ENCODE measurements around the gene USH1G. TPM values are rescaled to one million over a fixed set of nuclear protein-coding genes. Genes with fewer than 3 reads are reported as not detected.

Gene USH1G
- total RNA-seq, 6 experiments from 2014 or later = not detected

- no peak overlapping the region for H3K27ac Mint-ChIP-seq
Measured at GRCh38 chr17:74921769-74922168, 1.3 kb downstream of the USH1G start.

GRCh38 chr17:74921026-74921681, 1.9 kb downstream of the USH1G start:
- peaks cover 29% of the 10 kb centered on the region for H3K27me3 Mint-ChIP-seq (ENCODE audit: insufficient read depth)

More at GRCh38 chr17:74921769-74922168, 1.3 kb downstream of the USH1G start:
- no peaks in the 10 kb centered on the region for H3K9me3 Mint-ChIP-seq
- TF ChIP-seq CTCF (IDR thresholded peaks at IDR 0.05) = no peak
- H3K27me3 Mint-ChIP-seq (ENCODE audit: insufficient read depth) = peaks cover 27% of the 10 kb centered on the region
- no peak overlapping the region for H3K4me3 Mint-ChIP-seq
- DNase-seq = no peak
- H3K36me3 Mint-ChIP-seq (ENCODE audit: low read depth) = no peaks in the 10 kb centered on the region
- H3K4me1 Mint-ChIP-seq (ENCODE audit: low read depth) = no peaks in the 10 kb centered on the region

GRCh38 chr17:74920642-74921025, 2.4 kb downstream of the USH1G start:
- TF ChIP-seq CTCF (IDR thresholded peaks at IDR 0.05) = no peak
- Mint-ChIP-seq H3K27me3 (ENCODE audit: insufficient read depth) (peaks cover 30% of the 10 kb centered on the region), H3K27ac (no peak overlapping the region), H3K4me1 (ENCODE audit: low read depth) (no peaks in the 10 kb centered on the region), H3K4me3 (no peak overlapping the region), H3K9me3 (no peaks in the 10 kb centered on the region), H3K36me3 (ENCODE audit: low read depth) (no peaks in the 10 kb centered on the region)
- DNase-seq = no peak

More at GRCh38 chr17:74921026-74921681, 1.9 kb downstream of the USH1G start:
- no peak overlapping the region for H3K4me3 Mint-ChIP-seq
- H3K27ac Mint-ChIP-seq = no peak overlapping the region
- no peaks in the 10 kb centered on the region for H3K4me1 Mint-ChIP-seq (ENCODE audit: low read depth)
- no peak for DNase-seq
- no peak for TF ChIP-seq CTCF (IDR thresholded peaks at IDR 0.05)
- H3K36me3 Mint-ChIP-seq (ENCODE audit: low read depth) = no peaks in the 10 kb centered on the region
- no peaks in the 10 kb centered on the region for H3K9me3 Mint-ChIP-seq

- Mint-ChIP-seq H3K4me1 (ENCODE audit: low read depth) (no peaks in the 10 kb centered on the region), H3K27me3 (ENCODE audit: insufficient read depth) (peaks cover 26% of the 10 kb centered on the region), H3K4me3 (no peak overlapping the region), H3K36me3 (ENCODE audit: low read depth) (no peaks in the 10 kb centered on the region), H3K27ac (no peak overlapping the region), H3K9me3 (no peaks in the 10 kb centered on the region)
- TF ChIP-seq CTCF (IDR thresholded peaks at IDR 0.05) = no peak
- DNase-seq = no peak
Measured at GRCh38 chr17:74920306-74920620, 2.8 kb downstream of the USH1G start.

GRCh38 chr17:74919440-74920305, 3.4 kb downstream of the USH1G start:
- Mint-ChIP-seq H3K36me3 (ENCODE audit: low read depth) (no peaks in the 10 kb centered on the region), H3K4me1 (ENCODE audit: low read depth) (no peaks in the 10 kb centered on the region), H3K27me3 (ENCODE audit: insufficient read depth) (peaks cover 22% of the 10 kb centered on the region), H3K27ac (no peak overlapping the region), H3K4me3 (no peak overlapping the region), H3K9me3 (no peaks in the 10 kb centered on the region)
- TF ChIP-seq CTCF (IDR thresholded peaks at IDR 0.05) = no peak
- no peak for DNase-seq

All from HFFc6 (cell line).